Activated CD4-positive, alpha-beta T cell treated with anti-CD3 and anti-CD28 coated beads, Interleukin-10, Interleukin-2, amounts not matched to agents 100 ng/mL and 50 ng/mL, durations not matched to agents 16 hours and 8 hours (primary cell): ENCODE results near the gene POMT1.

Experiments
- DNase-seq: peaks from one replicate; pipeline ENCODE4 v3.0.0-alpha.2; 2020

POMT1 gene

DNA sequence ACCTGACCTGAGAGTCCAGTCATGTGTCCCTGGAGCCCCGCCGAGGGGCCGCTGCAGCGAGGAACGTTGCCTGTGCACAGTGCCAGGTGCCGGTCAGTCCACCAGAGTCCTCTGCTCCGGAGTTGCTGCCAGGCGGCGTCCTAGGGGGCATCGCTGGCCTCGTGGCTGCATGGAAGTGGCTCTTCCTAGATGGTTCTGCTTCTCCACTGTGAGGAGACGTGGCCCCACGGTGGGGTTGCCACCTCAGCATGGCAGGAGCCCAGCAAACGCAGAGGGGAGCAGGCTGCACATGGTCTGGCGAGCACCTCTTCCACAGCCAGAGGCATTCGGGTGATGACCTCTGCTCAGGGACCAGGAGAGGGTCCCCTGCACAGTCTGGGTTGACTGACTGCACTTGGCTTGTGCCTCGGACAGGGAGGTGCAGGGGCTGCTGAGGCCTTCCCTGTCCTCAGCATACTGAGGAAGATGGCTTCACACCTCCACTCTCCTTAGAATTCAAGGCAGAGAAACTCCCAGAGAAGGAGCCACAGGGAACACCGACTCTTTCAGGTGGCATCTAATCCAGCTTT is 25.9 kb upstream of the POMT1 start:
- no peak for DNase-seq

DNA sequence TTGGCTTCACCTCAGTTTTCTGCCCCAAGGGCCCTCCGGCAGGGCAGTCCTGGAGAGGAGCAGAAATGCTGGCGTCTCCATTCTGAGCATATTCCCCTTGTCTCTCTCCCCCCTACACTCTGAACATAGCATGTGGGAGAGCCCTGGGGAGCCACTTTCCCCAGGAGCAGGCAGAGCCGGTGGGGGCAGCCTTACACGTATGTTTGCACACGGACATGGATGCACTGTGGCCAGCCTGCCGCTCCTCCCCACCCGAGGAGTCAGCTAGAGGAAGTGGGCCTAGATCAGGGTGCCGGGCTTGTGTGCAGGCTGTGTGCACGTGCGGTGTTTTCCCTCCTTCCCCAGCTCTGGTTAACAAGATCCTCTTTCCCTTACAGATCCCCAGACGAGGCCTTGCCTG is 25.4 kb upstream of the POMT1 start:
- DNase-seq: no peak

DNA sequence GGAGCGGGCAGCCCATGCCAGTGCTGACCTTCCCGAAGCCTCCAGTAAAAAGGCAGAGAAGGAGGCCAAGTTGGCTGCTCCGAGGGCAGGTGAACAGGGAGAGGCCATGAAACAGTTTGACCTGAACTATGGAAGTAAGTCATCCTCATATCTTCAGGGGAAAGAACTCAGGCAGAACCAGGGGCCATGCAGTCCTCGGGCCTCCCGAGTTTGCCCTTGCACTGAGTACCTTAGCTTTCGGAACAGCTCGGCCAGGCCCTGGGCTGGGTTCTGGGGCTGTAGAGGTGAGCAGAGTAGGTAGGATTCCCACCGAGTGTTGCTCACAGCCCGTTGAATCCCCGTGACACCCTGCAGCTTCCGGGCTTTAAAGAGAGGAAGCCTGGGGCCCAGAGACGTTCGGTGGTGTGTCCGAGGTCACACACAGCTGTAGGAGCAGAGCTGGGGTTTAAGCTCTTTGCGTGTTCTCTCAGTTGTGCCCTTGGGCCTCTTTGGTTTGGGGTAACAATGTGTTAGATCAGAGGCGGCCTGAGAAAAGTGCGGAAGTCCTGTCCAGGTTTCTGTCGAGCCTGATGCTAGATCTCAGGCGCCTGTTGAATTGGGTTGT is 24.8 kb upstream of the POMT1 start:
- DNase-seq: no peak

DNA sequence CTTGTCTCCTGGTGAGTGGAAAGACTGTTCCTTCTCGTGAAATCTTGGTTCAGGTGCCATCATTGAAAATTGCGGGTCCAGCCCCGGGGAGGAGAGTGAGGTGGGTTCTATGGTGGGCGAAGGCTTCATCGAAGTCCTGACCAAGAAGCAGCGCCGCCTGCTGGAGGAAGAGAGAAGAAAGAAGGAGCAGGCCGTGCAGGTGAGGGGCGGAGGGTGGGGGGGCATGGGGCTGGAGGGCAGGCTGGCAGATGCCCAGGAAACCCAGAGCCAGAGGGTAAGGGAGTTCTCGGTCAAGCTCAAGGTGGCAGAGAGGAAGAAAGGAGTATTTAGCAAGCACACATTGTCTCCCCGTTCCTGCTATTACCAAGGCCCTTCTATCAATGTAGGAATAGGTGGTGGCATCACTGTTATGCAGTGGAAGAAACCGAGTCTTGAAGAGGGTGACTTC is 24.3 kb upstream of the POMT1 start:
- DNase-seq: peak; percentile 45

DNA sequence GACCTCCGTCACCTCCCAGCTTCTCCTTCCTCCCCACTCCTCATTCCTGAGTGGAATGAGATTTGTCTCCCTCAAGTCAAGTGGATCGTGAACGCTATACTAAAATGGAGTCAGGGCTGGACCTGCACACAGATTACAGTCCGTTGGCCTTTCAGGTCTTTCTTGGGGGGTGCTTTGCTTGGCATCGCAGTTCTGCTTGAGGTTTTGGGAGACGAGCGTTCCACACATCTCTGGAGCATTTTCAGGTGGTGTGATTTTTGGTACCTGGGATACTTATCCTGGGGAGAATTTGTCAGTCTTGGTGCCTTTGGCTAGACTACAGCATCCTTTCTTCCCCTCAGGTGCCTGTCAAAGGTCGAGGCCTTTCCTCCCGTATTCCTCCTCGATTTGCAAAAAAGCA is 23.8 kb upstream of the POMT1 start:
- no peak for DNase-seq

DNA sequence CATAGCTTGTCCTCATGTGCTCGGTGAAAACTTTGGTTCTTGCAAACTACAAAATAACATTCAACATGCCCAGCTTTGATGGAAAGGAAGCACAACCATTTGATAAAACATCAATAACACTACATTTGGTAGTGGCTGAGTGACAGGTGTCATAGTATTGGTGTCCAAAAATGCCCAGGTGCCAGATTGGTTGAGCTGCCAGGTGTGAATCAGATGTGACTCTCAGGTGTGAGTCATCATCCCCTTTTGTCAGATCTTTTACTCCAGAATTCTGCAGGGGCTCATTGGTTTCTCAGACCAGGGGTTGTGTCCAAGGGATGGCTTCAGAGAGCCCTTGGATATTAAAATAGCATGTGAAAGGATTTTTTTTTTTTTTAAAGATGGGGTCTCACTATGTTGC is 22.5 kb upstream of the POMT1 start:
- DNase-seq: peak; percentile 23

DNA sequence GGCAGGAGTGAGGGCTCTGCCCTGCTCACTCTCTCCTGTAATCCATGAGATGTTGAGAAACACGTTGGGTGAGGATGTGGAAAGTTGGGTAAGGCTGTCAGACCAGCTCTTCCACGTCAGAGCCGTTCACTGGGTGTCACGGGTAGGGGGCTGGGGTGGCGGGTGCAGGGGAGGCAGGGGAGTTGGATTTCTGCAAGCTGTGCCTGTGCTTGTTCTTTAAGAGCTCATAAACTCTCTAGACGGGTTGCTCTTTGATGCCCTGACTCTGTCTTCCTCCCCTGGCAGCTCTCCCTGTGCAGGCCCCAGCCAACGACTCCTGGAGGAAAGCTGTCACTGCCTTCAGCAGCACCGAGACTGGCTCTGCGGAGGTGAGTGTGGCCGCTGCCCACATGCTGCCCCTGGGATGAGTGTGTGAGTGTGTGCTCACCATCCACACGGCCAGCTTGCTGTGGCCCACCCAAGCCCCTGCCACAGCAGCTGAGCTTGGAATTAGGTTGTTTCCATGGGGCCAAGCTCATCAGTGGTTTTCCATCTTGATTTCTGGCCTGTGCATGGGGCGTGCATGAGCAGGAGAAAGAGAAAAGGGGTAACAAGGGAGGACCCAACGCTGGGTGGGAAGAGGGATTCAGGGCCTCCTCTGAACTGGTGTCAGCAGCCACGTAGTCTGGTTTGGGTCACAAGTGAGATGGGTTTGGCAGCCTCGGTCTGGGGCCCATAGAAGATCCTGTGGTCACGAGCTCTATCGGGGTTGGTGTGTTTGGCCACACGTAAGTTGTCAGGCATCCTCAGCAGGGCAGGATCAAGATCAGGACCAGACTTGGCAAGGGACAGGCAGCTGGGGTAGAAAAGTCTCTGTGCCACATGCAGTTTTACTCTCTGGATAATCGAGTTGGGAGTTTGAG is 21.0 kb upstream of the POMT1 start:
- no peak for DNase-seq

DNA sequence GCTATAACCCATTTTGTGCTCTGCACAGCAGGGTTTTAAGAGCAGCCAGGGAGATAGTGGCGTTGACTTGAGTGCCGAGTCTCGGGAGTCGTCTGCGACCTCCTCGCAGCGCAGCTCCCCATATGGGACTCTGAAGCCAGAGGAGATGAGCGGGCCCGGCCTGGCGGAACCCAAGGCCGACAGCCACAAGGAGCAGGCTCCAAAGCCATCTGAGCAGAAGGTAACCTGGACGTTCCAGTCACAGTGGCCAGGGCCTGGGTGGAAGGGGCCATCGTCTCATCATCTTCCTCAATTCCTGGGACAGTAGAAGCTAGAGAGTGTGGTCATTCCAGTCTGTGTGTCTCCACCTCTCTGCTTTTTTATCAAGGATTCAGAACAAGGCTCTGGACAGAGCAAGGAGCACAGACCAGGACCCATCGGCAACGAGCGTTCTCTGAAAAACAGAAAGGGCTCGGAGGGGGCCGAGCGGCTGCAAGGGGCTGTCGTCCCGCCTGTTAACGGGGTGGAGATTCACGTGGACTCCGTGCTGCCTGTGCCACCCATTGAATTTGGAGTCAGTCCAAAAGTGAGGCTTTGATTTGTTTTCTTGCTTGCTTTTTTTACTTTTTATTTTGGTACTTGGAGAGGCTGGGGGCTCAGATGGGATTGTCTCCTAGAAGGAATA is 20.2 kb upstream of the POMT1 start:
- no peak for DNase-seq

DNA sequence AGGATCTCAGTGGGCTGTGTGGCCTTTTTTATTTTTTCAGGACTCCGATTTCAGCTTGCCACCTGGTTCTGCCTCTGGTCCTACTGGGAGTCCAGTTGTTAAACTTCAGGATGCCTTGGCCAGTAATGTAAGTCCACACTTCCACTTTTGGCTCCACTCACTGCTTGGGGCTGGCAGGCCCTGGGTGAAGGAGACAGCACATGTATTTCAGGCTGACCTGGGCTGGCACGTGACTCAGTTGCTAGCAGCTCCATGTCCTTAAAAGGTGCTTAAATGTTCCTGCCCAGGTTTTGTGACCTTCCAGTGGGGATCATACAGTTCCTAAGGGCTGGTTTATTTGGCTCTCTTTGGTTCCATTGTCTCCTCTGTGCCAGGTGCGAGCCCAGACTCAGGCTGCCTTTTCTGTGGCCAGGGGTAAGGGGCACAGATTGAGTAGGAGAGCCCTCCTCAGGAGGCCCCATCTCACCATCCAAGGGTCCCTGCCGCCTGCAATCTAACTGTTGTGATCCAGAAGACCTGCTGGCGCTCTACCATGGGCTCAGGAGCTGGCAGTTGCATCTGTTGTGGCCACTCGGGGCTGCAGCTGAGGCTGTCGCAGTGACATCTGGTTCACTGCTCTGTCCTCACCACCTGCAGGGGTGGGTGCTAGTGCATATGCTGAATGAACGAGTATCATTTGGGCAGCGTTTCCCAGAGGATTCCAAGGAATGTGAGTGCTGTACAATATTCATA is 19.2 kb upstream of the POMT1 start:
- no peak for DNase-seq

DNA sequence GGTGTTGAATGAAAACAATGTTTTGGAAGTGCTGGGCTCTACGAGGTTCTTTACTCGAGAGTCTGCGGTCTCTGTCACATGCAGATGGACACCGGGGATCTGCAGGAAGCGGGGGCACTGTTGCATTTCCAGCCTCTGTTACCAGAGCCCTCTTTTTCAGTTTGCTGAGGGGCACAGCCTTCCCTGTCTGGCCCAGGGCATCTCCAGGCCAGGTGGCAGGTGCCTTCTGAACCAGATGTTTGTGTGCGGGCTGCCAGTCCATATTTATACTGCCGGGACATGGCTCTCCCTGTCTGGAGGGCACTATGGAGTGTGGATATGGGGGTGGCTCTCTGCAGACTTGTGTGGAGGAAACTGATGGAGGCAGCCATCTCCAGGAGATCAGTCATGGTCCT is 18.7 kb upstream of the POMT1 start:
- no peak for DNase-seq

DNA sequence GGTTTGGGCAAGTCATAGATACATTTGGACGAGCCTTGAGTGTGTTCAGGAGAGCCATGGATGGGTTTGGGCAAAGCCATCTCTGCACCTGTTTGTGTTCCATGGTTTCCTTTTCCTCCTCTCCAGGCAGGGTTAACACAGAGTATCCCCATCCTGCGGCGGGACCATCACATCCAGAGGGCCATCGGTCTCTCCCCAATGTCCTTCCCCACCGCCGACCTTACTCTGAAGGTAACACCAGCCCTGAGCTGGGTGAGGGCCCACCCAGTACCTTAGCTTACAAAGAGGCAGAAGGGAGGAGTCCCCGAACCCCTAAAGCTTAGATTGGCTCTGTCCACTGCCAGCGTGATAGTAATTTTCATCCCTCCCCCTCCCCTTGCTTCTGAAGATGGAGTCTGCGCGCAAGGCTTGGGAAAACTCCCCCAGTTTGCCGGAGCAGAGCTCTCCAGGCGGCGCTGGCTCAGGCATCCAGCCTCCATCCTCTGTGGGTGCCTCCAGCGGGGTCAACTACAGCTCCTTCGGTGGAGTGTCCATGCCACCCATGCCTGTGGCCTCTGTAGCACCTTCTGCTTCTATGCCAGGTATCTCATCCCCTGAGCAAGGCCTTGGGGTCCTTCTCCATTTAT is 18.0 kb upstream of the POMT1 start:
- DNase-seq: no peak

DNA sequence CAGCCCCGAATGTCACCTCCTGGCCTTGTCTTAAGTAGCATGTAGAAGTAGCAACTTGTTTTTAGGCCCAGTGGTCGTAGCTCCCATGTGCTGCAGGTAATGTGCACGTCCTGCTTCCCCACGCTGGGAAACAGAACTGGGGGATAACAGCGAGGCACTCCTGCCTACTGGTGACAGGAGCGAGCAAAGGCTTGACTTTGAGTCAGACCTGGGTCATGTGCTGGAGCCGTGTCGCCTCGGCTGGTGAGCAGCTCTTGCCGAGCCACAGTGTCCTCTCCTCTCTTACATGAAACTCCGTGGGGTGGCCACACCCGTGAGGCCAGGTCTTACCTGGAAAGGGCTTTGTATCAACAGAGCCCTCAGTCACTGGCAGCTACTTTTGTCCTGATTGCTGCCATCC is 17.5 kb upstream of the POMT1 start:
- DNase-seq: no peak

DNA sequence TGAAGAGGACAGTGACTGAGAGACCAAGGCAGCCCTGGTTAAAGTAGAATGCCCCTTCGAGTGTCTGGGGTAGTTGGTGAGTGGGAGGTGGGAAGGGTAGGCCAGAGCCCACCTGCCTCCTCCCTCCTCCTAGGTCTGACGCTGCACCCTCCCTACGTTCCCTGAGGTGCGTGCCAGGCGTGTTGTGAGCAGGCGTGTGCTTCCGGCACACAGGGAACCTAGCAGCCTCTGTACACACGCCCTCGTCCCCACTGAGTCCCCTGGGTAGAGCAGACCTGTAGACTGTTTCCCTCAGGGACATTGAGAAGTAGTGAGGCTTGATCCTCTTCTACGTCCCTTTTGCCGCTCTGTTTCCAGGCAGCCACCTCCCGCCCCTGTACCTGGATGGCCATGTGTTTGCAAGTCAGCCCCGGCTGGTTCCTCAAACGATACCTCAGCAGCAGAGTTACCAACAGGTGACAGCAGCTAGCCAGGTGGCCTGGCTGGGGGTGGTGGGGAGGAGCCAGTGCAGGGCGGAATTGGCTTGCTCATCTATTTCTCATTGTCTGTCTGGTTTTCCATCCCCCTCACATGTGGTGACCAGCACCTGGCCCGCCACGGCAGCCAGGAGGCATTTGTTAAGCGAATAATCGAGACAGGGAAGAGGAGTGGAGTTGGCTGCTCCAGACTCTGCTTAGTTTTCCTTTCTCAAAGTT is 16.8 kb upstream of the POMT1 start:
- DNase-seq: no peak

DNA sequence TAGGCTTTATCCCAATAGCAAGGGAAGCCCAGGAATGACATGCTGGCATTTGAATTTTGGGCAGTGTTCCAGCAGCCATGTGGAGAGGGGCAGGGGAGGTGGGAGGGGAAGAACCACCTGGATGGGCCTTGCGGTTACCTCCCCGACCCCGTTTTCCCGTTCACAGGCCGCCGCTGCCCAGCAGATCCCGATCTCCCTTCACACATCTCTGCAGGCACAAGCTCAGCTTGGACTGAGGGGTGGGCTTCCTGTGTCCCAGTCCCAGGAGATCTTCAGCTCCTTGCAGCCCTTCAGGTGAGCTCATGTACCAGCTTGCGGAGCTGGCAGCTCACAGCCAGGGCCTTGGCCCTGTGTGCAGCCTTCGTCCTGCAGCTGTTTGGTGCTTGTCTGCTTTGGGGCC is 15.7 kb upstream of the POMT1 start:
- DNase-seq: no peak

DNA sequence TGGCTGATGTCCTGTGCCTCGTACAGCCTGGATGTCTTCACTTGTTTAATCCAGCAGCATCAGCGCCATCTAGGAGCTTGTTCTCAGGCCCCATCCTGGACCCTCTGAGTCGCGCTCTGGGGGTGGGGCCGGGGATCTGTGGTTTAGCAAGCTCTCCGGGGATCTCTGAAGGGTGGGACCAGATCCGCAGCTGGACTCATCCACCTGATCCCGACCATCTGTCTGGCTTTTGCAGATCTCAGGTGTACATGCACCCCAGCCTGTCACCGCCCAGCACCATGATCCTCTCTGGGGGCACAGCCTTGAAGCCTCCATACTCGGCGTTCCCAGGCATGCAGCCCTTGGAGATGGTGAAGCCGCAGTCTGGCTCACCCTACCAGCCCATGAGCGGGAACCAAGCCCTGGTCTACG is 15.1 kb upstream of the POMT1 start:
- no peak for DNase-seq

DNA sequence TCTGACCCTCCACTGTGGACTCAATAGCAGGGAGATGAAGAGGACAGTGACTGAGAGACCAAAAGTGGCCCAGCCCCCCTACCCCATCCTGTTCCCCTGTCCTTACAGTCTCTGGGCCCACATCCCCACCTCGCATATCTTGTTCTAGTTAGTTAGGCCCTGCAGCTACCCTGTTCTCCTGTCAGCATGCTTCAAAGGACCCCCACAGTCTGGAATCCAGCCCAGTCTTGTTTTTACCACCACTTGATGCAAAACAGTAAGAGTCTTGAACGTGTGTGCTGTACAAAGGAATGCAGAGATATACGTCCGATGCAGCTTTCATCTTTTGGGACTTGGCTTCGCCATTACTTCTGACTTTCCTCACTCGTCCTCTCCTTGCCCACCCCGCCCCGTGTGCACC is 12.2 kb upstream of the POMT1 start:
- no peak for DNase-seq

DNA sequence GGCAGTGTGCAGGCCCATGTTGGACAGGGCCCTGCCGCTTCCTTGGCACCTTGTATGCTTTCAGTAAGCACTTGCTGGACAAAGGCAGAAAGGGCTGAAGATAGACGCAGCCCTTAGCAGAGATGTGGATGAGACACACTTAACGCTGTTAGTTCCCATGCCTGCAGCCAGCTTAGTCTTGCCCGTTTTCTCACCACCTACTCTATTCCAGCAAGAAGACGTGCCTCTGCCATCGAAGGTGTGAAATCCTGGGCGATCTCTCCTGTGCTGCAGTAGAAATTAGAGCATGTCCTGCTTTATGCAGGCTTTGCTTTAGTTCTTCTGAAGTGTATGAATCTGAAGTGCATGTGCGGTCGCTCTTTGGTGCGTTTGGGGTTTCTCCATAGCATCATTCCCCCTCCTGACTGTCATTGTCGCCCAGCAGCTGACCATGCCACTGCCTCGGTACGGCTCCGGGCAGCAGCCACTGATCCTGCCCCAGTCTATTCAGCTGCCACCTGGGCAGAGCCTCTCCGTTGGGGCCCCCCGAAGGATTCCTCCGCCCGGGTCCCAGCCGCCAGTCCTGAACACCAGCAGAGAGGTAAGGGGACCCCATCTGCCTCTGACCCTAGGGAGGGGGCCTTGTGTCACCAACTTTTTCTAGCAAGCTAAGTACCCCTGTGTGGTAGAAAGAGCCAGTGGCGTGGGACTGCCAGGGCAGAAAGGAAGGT is 11.6 kb upstream of the POMT1 start:
- no peak for DNase-seq

DNA sequence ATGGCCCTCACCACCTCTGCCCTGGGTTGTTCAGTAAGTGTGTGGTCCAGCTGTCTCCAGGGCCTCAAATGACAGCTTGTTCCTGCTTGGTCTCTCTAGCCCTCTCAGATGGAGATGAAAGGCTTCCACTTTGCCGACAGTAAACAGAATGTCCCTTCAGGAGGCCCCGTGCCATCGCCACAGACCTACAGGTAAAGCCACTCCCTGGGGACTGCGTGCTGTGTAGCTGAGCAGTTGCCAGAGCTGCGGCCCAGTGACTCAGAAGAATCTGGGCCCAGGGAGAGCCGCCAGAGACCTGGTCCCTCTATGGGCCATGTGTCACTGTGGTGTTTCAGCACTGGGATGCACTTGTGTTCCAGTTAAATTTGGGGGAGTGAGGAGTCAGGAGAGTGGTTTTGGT is 10.6 kb upstream of the POMT1 start:
- DNase-seq: no peak

DNA sequence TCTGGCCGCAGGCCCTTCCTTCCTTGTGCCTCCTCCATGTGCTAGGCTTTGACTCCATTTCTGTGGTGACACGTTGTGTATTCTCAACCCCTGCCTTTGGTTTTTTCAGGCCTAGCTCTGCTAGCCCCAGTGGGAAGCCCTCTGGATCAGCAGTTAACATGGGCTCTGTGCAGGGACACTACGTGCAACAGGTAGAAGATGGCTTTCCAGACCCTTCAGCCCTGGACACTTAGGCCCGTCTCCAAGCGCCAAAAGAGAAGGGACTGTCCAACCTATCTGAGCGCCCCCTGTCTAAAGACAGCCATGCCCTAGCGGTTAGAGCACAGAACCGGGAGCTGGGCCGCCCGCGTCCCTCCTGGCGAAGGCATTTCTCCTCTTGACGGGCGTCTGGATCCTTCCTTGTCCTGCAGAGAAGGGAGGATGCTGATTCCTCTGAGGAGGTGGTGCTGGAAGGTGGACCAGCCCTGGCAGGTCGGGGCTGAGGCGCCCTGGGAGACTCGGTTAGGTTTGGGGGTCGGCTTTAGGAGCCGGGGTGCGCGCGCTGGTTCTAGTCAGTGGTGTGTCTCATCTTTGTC is 8.3 kb upstream of the POMT1 start:
- no peak for DNase-seq

DNA sequence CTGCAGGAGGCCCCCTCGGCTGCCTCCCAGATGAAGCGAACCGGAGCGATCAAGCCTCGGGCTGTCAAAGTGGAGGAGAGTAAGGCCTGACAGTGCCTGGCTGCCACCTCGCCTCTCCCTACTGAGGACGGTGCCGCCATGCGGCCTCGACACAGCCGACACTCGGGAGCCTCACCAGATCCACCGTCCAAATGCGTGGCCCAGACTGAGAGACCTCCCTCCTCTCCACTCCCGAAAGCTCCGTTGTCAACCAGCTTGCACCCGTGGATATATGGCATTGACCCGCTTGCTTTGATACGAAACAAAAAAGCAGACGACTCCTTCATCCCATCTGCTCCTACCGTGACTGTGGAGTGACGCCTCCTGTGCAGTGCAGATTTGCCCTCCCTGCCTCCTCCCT is 6.9 kb upstream of the POMT1 start:
- no peak for DNase-seq
